ENCODE data around the gene CFAP100. TPM values are rescaled to one million over a fixed set of nuclear protein-coding genes. Genes with fewer than 3 reads are reported as not detected.

Gene CFAP100
- total RNA-seq, 1 donor from 2014 or later, result not detected

DNA sequence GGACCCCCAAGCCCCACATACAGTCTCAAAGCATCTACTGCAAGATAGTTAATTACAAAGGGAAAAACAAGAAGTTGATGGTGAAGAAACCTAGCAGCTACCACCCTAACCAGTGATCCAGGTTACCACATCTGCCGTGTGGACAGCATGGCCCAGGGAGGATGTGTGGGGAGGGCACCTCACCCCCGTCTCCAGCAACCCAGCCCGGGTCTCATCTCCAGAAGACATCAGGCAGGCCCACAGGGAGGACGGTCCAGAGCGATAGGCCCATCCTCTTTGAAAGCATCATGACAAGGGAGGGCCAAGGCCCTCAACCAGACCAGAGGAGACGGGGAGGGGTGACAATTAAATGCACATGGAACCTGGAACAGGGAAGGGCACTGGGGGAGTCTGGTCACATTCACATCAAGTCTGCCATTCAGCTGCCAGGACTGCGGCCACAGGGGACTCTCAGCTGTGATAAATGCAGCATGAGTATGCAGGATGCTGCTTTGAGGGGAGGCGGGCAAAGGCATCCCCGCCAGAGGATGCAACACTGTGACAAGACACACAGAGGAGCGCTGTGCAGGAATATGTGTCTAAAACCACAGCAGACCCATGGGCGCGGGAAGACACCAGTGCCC is 62.2 kb downstream of the CFAP100 start:
- intact Hi-C loops (cut with micrococcal nuclease), result no loop called here

- intact Hi-C loops (cut with micrococcal nuclease), result no loop called here
Measured at GRCh38 chr3:126459111-126459762, 64.5 kb downstream of the CFAP100 start.

GRCh38 chr3:126459763-126460127 is 65.0 kb downstream of the CFAP100 start:
- intact Hi-C loops (cut with micrococcal nuclease), result no loop called here

GRCh38 chr3:126460381-126460780 is 65.7 kb downstream of the CFAP100 start:
- intact Hi-C loops (cut with micrococcal nuclease), result no loop called here

GRCh38 chr3:126461450-126462070 is 66.9 kb downstream of the CFAP100 start:
- intact Hi-C loops (cut with micrococcal nuclease), result no loop called here

- intact Hi-C loops (cut with micrococcal nuclease), result no loop called here
Measured at GRCh38 chr3:126463521-126463920, 68.8 kb downstream of the CFAP100 start.

DNA sequence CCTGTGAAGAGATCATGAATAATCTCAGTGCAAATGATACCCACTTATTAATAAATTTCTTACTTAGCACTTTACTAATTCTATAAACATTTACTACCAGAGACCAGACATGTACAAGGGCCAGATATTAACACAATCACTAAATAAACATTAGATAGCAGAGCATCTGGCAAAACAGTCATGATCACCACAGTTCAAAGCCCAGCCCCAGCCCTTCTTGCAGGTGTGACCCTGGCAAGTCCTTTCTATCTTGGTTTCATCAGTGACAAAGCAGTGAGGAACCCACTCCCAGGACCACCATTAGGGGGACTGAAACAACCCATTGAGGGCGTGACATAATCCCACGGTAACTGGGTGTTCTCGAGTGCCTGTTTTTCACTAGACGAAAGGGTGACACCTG is 69.4 kb downstream of the CFAP100 start:
- intact Hi-C loops (cut with micrococcal nuclease), result no loop called here

GRCh38 chr3:126464494-126464893 is 69.8 kb downstream of the CFAP100 start:
- intact Hi-C loops (cut with micrococcal nuclease), result no loop called here

GRCh38 chr3:126464997-126465396 is 70.3 kb downstream of the CFAP100 start:
- intact Hi-C loops (cut with micrococcal nuclease), result no loop called here

DNA sequence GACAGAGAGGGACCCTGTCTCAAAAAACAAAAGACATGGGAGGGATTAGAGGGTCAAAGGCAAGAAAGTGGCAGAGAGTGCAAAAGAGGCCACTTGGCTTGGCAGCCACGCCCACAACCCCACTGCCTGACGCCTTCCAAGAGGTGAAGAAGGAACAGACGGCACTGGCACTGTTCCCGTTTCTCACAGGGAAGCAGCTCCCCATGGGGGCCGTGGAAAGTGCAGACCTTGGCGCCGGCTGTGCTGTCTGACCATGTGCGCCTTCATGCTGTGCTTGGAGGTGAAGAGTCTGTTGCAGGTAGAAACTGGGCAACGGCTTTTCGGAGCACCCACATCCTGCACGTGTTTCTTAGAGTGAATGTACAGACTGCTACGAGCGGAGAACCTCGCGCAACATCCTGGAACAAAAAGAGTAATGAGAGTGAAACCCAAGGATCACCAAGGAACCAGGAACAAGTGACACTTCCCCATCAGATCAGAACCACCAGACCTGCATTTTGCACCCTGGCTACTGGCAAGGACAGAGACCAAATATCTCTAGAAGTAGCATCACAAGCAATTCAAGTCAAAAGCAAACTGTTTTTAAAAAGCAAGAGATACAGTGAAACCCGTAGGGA is 71.3 kb downstream of the CFAP100 start:
- intact Hi-C loops (cut with micrococcal nuclease), result no loop called here

GRCh38 chr3:126466886-126467610 is 72.3 kb downstream of the CFAP100 start:
- intact Hi-C loops (cut with micrococcal nuclease), result no loop called here

GRCh38 chr3:126467611-126467955 is 72.9 kb downstream of the CFAP100 start:
- intact Hi-C loops (cut with micrococcal nuclease), result no loop called here

DNA sequence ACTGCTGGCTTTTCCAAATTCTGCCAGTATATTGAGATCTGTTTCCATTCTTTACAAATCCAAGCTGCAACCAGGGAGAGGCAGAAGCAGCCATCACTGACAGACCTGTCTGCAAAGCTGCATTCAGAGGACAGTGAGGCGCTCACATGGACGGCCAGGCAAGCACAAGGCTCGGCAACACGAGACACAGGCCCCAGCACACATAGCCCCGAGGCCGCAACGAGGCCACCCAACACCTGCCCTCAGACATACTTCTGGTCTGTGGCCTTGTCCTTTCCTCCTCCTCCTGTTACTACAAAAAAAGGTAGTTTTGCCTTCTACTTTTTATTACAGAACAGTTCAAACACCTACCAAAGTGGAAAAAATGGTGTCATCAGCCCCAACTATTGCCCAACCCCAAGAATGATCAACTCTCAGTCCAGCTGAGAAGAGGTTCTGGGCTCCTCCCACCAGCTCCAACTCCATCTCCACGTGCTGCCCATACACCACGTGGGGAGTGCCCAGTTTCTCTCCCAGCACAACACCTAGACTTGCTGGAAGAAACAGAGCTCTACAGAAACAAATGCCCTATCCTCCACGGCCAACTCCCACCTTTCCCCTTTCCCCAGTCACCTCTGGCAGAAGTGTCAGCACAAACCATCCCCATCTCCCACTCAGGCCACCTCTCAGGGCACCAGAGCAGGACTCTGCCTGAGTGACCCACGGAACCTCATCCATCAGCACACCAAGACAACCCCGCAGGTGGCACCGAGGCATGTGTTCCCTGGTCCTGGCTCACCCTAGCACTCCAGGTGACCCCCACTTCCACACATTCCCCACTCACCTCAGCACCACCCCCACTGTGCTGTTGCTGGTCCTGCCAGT is 73.6 kb downstream of the CFAP100 start:
- intact Hi-C loops (cut with micrococcal nuclease), result no loop called here

- intact Hi-C loops (cut with micrococcal nuclease), result no loop called here
Measured at GRCh38 chr3:126469479-126469878, 74.8 kb downstream of the CFAP100 start.

GRCh38 chr3:126472277-126473006 is 77.7 kb downstream of the CFAP100 start:
- intact Hi-C loops (cut with micrococcal nuclease), result loop anchor here (1.0 to 10.0 kb wide), 2 partner anchors 115 to 228 kb away; partner anchors contain the start of gene KLF15

DNA sequence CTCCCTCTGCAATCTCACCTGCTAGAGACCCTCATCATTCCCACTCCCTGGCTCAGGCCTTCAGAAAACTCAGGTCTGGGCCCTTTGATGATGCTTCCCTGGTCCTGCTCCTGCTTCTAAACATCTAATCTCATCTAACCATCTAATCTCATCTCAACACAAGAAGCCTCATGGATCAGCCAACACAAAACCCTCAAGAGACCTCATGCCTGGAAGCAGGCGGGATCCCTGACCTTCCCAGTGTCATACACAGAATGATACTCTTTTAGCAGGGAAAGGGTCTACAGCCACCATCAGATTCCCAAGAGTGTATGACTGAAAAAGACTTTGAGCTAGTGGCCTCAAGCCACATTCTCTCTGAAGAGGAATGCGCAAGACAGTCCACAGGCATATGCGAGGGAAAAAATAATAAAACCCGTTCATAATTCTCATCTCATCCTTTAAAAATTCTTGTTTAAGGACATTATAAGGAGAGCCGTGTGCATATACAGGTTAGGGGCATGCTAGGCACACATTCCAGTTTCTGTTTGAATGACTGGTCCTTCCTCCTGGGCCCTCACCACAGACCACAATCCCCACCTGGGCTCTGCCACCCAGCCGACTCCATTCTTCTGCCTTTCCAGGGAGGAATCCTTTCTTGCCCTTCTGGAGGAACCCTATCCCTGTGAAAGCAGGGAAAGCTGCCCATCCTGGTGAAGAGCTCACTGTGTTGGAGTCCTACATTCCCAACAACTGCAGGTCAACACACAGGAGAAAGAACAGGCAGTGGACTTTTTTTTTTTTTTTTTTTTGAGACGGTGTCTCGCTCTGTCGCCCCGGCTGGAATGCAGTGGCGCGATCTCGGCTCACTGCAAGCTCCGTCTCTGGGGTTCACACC is 78.8 kb downstream of the CFAP100 start:
- intact Hi-C loops (cut with micrococcal nuclease), result loop anchor here (2.0 to 10.0 kb wide), 2 partner anchors 229 to 1199 kb away; partner anchors contain the start of gene ABTB1

GRCh38 chr3:126474498-126475412 is 80.0 kb downstream of the CFAP100 start:
- intact Hi-C loops (cut with micrococcal nuclease), result loop anchor here (2.0 to 10.0 kb wide), 7 partner anchors 230 to 1742 kb away; partner anchors contain the start of genes ABTB1, EEFSEC, HEG1 and SEC61A1
